Caco-2 (cell line): ENCODE measurements around the gene SRMS. TPM values are rescaled to one million over a fixed set of nuclear protein-coding genes. Genes with fewer than 3 reads are reported as not detected.
"Not testable (repeated sequence)": the region's sequence is repeated elsewhere in the genome, so short reads cannot be mapped to it uniquely, and the experiment has no call there.

ENCODE experiments used
- BruUV-seq: library from RNA; stranded (reverse); fragments of 400-500 nt; replicated peaks from 2 replicates; lab custom pipeline; 2021; lab: Mats Ljungman, UMichigan
- CTCF ChIA-PET: fragments of 300-600 bp; sonication (Branson Sonifier 250); formaldehyde crosslinking; loops from one replicate; lab custom pipeline; 2022; ENCODE audit warnings: antibody characterized with exemption; lab: Charles Lee
- POLR2A ChIA-PET: fragments of 300-600 bp; sonication (Branson Sonifier 250); formaldehyde crosslinking; loops from one replicate; lab custom pipeline; 2022; ENCODE audit warnings: antibody characterized with exemption; lab: Charles Lee
- DNase-seq, 2 experiments: peaks; one replicate each; pipeline versions ENCODE4 v3.0.0 to v3.0.0-alpha.2; 2020 to 2022
- H3K27me3 ChIP-seq: replicated peaks from 2 replicates; pipeline ENCODE4 v1.6.0; 2011; ENCODE audit warnings: low read length; ENCODE audit not compliant: control insufficient read depth, insufficient read depth
- H3K36me3 ChIP-seq: 2 replicates; pipeline ENCODE4 v1.5.1; 2011; ENCODE audit warnings: low read length; ENCODE audit not compliant: control insufficient read depth, insufficient read depth
- H3K4me1 ChIP-seq: fragments of 250-450 bp; sonication (Bioruptor Pico); 2 replicates; pipeline ENCODE4 v1.5.1; 2020; ENCODE audit warnings: mild to moderate bottlenecking
- H3K4me3 ChIP-seq: 2 replicates; pipeline ENCODE4 v1.5.1; 2011; ENCODE audit warnings: low read depth, mild to moderate bottlenecking, control low read depth, low read length
- H3K9me3 ChIP-seq: fragments of 250-450 bp; sonication (Bioruptor Pico); 2 replicates; pipeline ENCODE4 v1.5.1; 2020; ENCODE audit warnings: mild to moderate bottlenecking, moderate library complexity
- H3K27ac Mint-ChIP-seq: one replicate; pipeline ENCODE4 v1.8.0; 2022; ENCODE audit warnings: mixed read lengths; ENCODE audit not compliant: unreplicated experiment
- H3K27me3 Mint-ChIP-seq: one replicate; pipeline ENCODE4 v1.8.0; 2022; ENCODE audit warnings: mixed read lengths; ENCODE audit not compliant: insufficient read depth, unreplicated experiment
- H3K36me3 Mint-ChIP-seq: one replicate; pipeline ENCODE4 v1.8.0; 2022; ENCODE audit warnings: mild to moderate bottlenecking, mixed read lengths; ENCODE audit not compliant: insufficient read depth, unreplicated experiment
- H3K4me1 Mint-ChIP-seq: one replicate; pipeline ENCODE4 v1.8.0; 2022; ENCODE audit warnings: low read depth, mixed read lengths; ENCODE audit not compliant: unreplicated experiment
- H3K4me3 Mint-ChIP-seq: one replicate; pipeline ENCODE4 v1.8.0; 2022; ENCODE audit warnings: mild to moderate bottlenecking, moderate library complexity, mixed read lengths; ENCODE audit not compliant: unreplicated experiment
- H3K9me3 Mint-ChIP-seq: one replicate; pipeline ENCODE4 v1.8.0; 2022; ENCODE audit warnings: mixed read lengths; ENCODE audit not compliant: unreplicated experiment
- intact Hi-C: fragments of 100-400 bp; cut with micrococcal nuclease; formaldehyde crosslinking; loops from one replicate; pipeline ENCODE4 v1.10.0; 2022; ENCODE audit not compliant: unreplicated experiment
- total RNA-seq: library from RNA; stranded (reverse); gene quantifications from 2 replicates; pipeline ENCODE4 v1.2.3, GENCODE V29; 2022
- TF ChIP-seq, protein P1 (sequence below), 2 experiments: fragments of 200-600 bp in 1 of 2; IDR thresholded peaks; 1 replicate in 1 of 2; 2 replicates in 1 of 2; pipeline versions ENCODE4 v1.5.1 to v1.8.0; 2011 to 2022; ENCODE audit warnings: antibody characterized with exemption in 1 of 2, control low read depth in 1 of 2, inconsistent platforms in 1 of 2, low read depth in 1 of 2, low read length in 1 of 2, mild to moderate bottlenecking in 1 of 2, moderate library complexity in 1 of 2; ENCODE audit not compliant: insufficient read depth in 1 of 2, severe bottlenecking in 1 of 2, unreplicated experiment in 1 of 2

Gene SRMS
- total RNA-seq, 1 experiment from 2014 or later, result not detected

DNA sequence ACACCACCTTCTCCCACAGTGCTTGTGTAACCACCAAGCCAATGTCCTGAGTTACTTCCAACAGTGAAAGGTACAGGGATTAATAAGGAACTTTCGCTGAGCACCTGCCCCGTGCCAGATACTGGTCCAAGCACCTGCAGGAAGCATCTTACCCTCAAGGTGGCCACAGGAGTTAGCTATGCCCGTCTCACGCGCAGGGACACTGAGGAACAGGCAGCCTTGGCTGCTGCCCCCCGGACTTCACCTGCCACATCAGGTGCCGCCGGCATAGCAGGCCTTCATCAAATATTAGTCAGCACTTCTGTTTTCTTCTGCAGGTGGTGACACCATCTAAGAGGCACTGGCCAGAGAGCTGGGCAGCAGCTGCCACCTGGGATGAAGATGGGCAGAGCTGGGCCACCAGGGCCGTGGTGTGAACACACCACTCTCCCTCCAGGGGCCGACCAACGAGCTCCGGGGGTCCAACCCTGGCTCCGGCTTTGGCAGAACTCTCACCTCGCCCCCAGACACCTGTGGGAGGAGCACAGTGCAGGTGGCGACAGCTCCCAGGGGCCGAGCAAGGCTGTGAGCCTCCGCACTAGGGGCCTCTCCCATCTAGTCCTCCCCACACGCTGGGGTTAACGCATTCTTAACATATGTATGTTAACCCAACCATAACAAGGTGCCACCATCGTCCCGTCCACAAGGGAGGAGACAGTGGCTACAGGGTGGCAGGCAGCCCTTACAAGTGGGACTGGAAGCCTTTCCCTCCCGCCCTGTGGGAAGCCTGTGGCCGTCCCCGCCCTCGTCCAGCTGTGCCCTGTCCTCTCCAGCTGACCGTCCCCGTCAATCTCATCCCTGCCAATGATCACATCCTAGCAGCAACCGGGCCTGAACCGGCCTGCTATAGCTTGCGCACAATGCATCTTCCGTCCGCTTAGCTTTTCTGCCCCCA, 29.9 kb downstream of the SRMS start:
- peaks cover 7% of the 10 kb centered on the region for H3K9me3 ChIP-seq
- H3K27me3 ChIP-seq, result no peaks in the 10 kb centered on the region
- DNase-seq, result no peak
- H3K27ac Mint-ChIP-seq, result no peak overlapping the region
- BruUV-seq, result no TSS peak
- H3K9me3 Mint-ChIP-seq, result no peaks in the 10 kb centered on the region
- H3K4me1 Mint-ChIP-seq, result no peaks in the 10 kb centered on the region
- intact Hi-C loops, result no loop called here
- peaks cover 3% of the 10 kb centered on the region for H3K27me3 Mint-ChIP-seq
- peaks cover 14% of the 10 kb centered on the region for H3K4me1 ChIP-seq
- ChIA-PET CTCF (interaction anchor here (0.5 to 0.6 kb wide), 2 partner anchors 51 to 57 kb away, joined by 3 read pairs; no protein-coding TSS in a partner anchor), POLR2A (interaction anchor here (0.6 kb wide), 1 partner anchor 9 kb away, joined by 3 read pairs; no protein-coding TSS in a partner anchor)
- no peak overlapping the region for H3K4me3 ChIP-seq
- TF ChIP-seq, protein P1, sequence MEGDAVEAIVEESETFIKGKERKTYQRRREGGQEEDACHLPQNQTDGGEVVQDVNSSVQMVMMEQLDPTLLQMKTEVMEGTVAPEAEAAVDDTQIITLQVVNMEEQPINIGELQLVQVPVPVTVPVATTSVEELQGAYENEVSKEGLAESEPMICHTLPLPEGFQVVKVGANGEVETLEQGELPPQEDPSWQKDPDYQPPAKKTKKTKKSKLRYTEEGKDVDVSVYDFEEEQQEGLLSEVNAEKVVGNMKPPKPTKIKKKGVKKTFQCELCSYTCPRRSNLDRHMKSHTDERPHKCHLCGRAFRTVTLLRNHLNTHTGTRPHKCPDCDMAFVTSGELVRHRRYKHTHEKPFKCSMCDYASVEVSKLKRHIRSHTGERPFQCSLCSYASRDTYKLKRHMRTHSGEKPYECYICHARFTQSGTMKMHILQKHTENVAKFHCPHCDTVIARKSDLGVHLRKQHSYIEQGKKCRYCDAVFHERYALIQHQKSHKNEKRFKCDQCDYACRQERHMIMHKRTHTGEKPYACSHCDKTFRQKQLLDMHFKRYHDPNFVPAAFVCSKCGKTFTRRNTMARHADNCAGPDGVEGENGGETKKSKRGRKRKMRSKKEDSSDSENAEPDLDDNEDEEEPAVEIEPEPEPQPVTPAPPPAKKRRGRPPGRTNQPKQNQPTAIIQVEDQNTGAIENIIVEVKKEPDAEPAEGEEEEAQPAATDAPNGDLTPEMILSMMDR (IDR thresholded peaks at IDR 0.05; ENCODE audit: insufficient read depth in 1 of 2, low read depth in 1 of 2, low read length in 1 of 2, severe bottlenecking in 1 of 2, unreplicated experiment in 1 of 2), result no peak
- H3K4me3 Mint-ChIP-seq, result no peak overlapping the region
- H3K36me3 ChIP-seq, result peaks cover 11% of the 10 kb centered on the region
- H3K36me3 Mint-ChIP-seq, result peaks cover 35% of the 10 kb centered on the region

DNA sequence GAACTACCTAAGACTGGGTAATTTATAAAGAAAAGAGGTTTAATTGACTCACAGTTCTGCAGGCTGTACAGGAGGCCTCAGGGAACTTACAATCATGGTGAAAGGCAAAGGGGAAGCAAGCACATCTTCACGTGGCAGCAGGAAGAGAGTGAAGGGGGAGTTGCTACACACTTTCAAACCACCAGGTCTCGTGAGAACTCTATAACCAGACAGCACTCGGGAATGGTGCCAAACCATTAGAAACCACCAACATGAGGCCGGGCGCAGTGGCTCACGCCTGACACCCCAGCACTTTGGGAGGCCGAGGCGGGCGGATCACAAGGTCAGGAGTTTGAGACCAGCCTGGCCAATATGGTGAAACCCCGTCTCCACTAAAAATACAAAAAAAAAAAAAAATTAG, 33.0 kb downstream of the SRMS start:
- H3K27me3 Mint-ChIP-seq, result peaks cover 13% of the 10 kb centered on the region
- H3K36me3 Mint-ChIP-seq, H3K4me3 ChIP-seq, H3K27ac Mint-ChIP-seq, H3K4me3 Mint-ChIP-seq, POLR2A ChIA-PET, H3K9me3 ChIP-seq, DNase-seq, H3K4me1 ChIP-seq, H3K4me1 Mint-ChIP-seq, intact Hi-C loops, H3K9me3 Mint-ChIP-seq, H3K36me3 ChIP-seq, H3K27me3 ChIP-seq, BruUV-seq: not testable (repeated sequence)
- CTCF ChIA-PET, result interaction anchor here (0.6 to 0.7 kb wide), 2 partner anchors 16 to 570 kb away, joined by 3 to 4 read pairs; partner anchors contain the start of genes EEF1A2 and LKAAEAR1

DNA sequence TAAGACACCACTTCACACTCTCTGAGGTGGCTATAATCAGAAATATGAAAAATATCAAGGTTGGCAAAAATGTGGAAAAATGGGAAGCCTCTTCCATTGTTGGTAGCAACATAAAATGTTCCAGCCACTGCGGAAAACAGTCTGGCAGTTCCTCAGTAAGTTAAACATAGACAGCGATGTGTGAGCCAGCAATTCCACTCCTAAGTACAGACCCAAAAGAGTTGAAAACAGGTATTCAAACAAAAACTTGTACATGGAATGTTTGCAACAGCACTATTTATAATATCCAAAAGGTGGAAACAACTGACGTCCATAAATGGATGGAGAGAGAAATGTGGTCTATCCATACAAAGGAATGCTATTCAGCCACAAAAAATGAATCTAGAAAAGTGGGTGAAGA, 34.3 kb downstream of the SRMS start:
- intact Hi-C loops, result no loop called here
- peaks cover 19% of the 10 kb centered on the region for H3K27me3 Mint-ChIP-seq
- no TSS peak for BruUV-seq
- H3K4me3 ChIP-seq, result no peak overlapping the region
- no peaks in the 10 kb centered on the region for H3K9me3 ChIP-seq
- H3K27me3 ChIP-seq, result no peaks in the 10 kb centered on the region; the same call in none of the 2 replicates
- CTCF ChIA-PET, result no interaction called here
- H3K4me3 Mint-ChIP-seq, result no peak overlapping the region
- H3K4me1 ChIP-seq, result no peaks in the 10 kb centered on the region
- no peaks in the 10 kb centered on the region for H3K36me3 ChIP-seq
- H3K27ac Mint-ChIP-seq, result no peak overlapping the region
- TF ChIP-seq, protein P1 (IDR thresholded peaks at IDR 0.05; ENCODE audit: insufficient read depth in 1 of 2, low read depth in 1 of 2, low read length in 1 of 2, severe bottlenecking in 1 of 2, unreplicated experiment in 1 of 2), result no peak
- no peak for DNase-seq
- no peaks in the 10 kb centered on the region for H3K36me3 Mint-ChIP-seq
- no peaks in the 10 kb centered on the region for H3K4me1 Mint-ChIP-seq
- no peaks in the 10 kb centered on the region for H3K9me3 Mint-ChIP-seq
- POLR2A ChIA-PET, result no interaction called here
